GM21447 (cell line): ENCODE results near the gene DEUP1.

ENCODE experiments used
- ATAC-seq: cut with Tn5 transposase; IDR thresholded peaks from one replicate; pipeline ENCODE4 v1.9.1; 2021; ENCODE audit not compliant: unreplicated experiment

Gene DEUP1

GRCh38 chr11:93476796-93477195 lies 146.3 kb downstream of the DEUP1 start:
- ATAC-seq = no peak

GRCh38 chr11:93477684-93478234 lies 147.2 kb downstream of the DEUP1 start:
- no peak for ATAC-seq

GRCh38 chr11:93478841-93479240 lies 148.3 kb downstream of the DEUP1 start:
- no peak for ATAC-seq

- no peak for ATAC-seq
Measured at GRCh38 chr11:93480256-93480655, 149.7 kb downstream of the DEUP1 start.

- ATAC-seq = no peak
Measured at GRCh38 chr11:93480756-93481155, 150.2 kb downstream of the DEUP1 start.

GRCh38 chr11:93481279-93481678 lies 150.7 kb downstream of the DEUP1 start:
- no peak for ATAC-seq

- no peak for ATAC-seq
Measured at GRCh38 chr11:93481696-93482095, 151.2 kb downstream of the DEUP1 start.

GRCh38 chr11:93482556-93482955 lies 152.0 kb downstream of the DEUP1 start:
- ATAC-seq = no peak

GRCh38 chr11:93484716-93485115 lies 154.2 kb downstream of the DEUP1 start:
- ATAC-seq = no peak

GRCh38 chr11:93485983-93486382 lies 155.4 kb downstream of the DEUP1 start:
- ATAC-seq = no peak

- no peak for ATAC-seq
Measured at GRCh38 chr11:93487032-93487483, 156.5 kb downstream of the DEUP1 start.
